ENCODE results near the gene FOXA2.
A peak's percentile ranks its signal among the peaks of the same experiment; 100 is the strongest.

The FOXA2 gene

DNA sequence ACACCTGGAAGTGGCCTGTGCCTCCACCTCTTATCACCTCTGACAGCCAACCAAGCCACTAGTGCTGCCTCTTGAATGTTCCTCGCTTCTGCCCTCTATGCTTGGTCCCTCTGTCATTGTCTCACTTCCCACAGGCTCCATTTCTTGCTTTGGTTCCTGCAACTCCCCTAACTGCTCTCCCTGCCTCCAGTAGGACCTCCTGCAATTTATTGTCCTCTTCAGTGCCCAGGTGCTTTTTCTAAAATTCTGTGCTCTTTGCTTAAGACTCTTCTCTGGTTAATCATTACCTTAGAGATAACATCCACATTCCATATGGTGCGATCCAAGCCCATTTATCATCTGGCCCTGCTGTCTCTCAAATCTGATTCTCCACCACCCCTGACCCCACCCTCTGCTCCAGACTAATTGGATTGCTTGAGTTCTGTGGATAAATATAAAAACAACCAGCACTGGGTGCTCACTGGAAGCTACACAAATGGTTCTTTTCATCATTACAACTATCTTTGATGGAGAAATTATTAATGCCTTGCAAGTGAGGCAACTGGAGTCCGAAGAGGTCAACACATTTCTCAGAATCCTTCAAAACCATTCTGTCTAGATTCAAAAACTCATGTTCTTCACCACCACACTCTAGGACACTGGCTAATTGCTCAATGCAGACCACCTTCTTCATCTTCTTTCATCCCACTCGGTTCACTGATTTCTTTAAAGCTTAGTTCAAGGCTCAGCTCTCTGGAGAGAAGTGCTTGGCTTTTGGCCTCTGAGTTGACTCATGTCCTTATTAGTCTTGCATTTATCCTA is 47.2 kb downstream of the FOXA2 start:
- DNase-seq (ENCODE audit: low spot score) = no peak

DNA sequence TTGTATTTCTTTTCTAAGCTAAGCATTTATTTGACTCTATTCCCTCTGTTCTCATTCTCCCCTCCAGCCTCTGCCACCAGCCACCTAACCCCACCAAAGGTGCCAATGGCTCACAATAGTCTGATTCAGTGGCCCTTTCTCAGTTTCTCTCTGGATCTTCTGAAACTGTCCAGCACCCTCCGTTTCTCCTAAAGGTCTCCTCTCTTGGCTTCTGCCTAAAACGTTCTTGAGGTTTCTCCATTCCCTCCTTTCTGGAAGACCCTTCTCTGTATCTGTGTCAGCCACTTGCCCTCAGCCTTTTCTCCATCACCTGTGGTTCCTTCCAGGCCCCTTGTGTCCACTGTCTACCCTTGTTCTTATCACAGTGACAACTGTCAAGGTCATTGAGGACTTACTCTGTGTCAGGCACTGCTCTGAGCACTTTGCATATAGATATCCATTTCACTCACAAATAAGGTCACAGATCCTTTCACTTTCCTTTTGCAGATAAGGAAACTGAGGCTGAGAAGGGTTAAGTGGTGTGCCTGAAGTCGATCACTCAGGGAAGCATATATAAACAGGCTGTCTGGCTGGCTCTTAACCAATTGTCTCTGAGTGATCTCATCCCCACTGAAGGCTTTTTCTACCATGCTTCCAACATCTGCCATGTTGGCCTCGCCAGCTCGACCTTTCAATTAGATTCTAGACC is 48.1 kb downstream of the FOXA2 start:
- DNase-seq (ENCODE audit: low spot score) = no peak

DNA sequence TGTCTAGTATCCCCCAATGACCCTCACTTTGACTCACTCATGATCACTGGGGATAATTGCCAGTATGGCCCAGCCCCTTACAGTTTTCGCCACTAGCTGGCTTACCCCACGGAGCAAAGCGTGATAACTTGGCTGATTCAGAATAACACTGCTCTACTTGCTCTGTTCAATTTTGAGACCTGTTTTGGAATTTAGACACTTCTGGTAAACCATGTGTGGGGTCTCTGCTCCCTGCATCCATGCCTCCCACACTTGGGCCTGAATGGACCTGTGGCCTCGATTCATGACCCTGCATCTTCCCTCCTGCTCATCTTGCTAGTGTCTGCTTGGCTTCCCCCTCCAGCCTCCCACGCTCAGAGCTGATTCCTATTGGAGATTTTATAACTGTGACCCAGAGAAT is 48.9 kb downstream of the FOXA2 start:
- no peak for DNase-seq (ENCODE audit: low spot score)

DNA sequence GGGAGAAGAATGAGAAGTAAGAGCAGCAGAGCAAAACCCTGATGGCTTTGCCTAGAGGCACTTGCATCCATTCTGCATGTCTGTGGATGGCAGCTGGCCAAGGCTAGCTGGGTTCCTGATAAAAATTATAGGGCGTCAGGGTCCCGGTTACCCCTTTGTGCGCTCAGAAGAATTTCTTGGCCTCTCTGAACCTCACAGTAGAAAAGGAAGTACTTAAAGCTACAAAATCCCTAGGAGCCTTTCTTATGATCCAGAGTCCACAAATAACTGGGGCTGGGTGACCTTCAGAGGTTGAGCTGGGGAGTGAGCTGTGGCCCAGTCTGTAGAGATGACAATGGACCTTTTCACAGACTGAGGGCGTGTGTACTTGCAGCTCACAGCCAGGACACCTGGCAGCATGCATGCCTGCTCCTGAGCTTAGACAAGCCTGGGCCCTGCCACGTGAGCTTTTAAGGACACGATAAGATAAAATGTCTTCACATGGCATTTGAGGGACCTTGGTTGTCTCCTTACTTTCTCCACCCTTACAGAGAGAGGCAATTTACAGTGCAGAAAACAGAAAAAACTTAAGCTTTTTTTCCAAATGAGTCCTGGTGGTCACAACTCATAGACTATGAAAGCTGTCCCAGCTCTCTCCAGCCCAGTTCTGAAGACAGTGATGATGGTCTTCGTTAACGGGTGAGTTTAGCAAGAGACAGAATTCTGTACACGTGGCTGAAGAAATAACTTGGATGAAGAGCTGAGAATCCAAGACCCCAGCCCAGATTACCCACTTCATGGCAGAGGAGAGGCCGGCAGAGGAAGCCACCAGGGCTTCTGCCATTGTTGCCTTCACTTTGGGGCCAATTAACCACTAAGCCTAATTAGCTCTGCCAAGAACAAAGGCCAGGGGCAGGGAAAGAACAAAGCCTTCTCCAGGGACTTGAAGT is 50.3 kb downstream of the FOXA2 start:
- peak; percentile 50 for DNase-seq (ENCODE audit: low spot score)

DNA sequence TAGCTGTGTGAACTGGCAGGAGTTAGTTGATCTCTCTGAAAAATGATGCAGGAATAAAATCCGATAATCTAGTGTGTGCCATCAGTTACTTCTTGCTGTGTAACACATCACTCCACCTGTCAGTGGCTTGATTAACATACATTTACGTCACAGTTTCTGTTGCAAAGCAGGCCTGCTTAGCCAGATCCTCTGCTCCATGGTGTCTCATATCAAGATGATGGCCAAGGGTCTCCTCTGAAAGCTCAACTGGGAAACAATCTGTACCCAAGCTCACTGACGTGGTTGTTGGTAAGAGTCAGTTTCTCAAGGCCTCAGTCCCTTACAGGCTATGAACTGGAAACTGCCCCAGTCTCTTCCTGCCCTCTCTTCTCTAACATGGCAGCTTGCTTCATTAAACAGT is 51.8 kb downstream of the FOXA2 start:
- DNase-seq (ENCODE audit: low spot score) = no peak

DNA sequence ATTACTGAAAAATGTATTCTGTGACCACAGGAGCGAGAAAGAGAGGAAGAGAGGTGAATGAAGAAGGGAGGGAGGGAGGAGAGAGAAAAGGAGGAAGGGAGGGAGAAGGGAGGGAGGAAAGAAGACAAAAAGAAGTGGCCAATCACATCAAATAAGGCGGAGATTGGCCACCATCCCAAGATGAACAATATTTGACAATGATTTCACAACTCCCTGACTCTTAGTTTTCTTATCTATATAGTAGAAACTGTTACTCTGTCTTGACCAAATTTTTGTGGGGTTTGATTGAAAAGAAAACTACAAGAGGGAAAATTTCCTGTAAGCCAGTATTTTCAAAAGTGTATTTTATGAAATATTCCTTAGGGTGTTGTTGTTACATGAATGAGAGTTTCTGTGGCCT is 52.6 kb downstream of the FOXA2 start:
- no peak for DNase-seq (ENCODE audit: low spot score)

DNA sequence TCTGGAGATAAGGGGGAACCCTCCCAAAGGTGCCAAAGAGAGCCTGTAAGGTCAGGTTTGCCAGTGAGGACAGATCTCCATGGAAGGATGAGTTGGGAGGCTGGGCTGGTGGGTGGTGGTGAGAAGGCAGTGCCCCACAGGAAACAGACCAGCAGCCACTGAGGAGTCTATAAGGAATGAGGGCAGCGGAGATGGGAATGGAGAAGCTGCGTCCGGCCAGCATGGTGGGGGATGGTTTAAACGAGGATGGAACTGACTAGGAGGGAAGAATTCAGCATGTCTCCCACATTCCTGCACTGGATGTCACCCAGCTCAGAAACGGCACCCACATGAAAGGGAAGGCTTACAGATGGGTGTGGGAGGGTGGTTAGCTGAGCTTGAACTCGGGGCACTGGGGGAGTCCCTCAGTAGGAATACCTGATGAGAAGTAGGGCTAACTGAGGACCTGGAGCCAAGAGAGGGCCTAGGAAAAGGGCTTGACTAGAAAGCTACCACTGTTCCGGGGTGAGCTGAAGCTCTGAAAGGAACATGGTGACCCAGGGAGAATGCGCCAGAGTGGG is 53.2 kb downstream of the FOXA2 start:
- no peak for DNase-seq (ENCODE audit: low spot score)

Data from HuH-7 (cell line).